Measurements from ENCODE around the gene CRYBG3.

CRYBG3 gene

DNA sequence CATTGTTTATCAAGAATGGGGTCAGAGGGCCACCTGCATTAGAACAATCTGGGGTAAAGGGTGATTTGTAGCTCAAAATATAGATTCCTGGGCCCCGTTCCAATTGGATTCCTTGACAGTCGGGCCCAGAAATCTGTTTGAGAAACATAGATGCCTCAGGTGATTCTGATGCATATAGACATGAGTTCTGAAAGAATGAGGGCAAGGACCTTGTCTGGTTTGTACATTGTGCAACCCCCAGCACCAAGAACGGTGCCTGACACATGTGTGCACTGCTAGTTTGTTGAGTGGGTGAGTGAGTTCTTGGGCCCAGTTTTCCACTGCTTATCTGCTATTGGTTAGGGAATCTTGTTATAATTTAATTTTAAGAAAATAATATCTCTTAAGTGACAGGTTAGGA lies 16.6 kb downstream of the CRYBG3 start:
- no peak for DNase-seq (ENCODE audit: low spot score)

DNA sequence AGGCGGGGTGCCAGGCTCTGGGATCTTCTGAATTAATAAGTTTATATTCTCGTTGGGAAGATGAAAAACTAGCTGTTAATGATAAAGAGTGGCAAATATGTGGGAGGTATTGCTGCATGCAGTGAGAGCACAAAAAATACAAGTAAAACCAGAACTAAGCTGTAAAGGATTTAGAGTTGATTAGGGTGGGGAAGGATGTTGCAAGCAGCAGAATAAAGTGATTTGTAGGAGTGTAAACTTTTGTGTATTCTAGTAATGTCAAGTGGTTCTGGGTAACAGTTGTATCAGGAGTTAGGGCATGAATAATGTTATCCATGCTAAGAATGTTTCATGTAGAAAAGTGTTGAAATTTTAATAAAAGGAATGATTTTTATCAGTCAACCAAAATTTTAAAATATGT lies 18.1 kb downstream of the CRYBG3 start:
- DNase-seq (ENCODE audit: low spot score): no peak

DNA sequence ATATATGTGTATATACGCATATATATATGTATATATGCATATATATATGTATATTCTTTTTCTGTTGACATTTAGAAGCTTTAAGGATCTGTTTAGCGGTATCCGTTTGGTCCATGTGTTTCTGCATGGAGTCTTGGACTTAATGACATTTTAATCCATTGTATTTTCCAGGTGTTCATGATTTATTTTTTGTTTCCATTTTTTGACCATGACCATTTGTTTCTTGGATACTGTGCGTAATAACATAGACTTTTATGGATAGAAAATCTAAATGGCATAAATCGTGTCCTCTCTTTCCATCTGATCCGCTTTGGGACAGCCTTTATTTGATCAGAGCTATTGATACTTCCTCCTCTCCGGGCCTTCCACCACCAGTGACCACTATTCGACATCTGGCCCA lies 19.5 kb downstream of the CRYBG3 start:
- DNase-seq (ENCODE audit: low spot score): no peak

DNA sequence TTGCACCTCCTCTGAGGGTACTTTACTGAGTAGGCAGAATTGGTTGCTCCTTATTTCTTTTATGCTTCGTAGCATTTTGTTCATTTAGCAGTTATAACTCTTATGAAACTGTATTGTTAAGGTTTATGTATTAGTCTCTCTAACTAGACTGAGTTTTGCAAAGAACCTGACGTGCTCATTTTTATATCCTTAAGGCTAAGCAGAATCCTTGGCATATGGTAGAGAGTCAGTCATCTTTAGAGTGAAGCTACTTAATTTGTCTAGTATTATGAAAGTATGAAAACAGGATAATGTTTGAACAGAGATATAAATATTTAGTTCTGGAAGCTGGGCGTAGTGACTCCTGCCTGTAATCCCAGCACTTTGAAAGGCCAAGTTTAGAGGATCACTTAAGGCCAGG lies 20.1 kb downstream of the CRYBG3 start:
- no peak for DNase-seq (ENCODE audit: low spot score)

DNA sequence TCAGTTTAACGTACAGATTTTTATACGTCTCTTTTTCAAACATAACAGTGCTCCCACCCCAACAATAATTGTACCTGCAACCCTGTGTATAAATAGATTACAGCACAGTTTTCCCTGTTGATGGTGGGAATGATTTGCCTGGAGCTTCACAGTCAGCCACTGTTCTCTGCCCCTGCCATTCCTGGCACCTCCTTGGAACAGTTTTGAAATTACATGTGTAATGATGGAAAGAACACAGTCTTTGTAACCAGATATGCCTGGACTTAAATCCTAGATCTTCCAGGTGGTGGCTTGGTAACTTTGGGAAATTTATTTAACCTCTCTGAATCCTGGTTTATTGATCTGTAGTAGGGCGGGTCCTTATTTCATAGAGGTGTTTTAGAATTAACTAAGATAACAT lies 27.0 kb downstream of the CRYBG3 start:
- no peak for DNase-seq (ENCODE audit: low spot score)

DNA sequence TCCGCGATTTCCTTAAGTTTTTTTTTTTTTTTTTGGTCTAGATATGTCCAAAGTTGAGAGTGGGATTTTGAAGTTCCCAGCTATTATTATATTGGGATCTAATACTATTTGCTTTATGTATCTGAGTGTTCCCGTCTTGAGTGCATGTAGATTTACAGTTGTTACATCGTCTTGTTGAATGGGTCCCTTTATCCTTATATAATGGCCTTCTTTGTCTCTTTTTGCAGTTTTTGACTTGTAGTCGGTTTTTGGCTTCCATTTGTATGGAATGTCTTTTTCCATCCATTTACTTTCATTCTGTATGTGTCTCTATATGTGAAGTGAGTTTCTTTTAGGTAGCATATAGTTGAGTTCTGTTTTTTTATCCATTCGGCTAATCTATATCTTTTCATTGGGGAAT lies 35.6 kb downstream of the CRYBG3 start:
- DNase-seq (ENCODE audit: low spot score): no peak

DNA sequence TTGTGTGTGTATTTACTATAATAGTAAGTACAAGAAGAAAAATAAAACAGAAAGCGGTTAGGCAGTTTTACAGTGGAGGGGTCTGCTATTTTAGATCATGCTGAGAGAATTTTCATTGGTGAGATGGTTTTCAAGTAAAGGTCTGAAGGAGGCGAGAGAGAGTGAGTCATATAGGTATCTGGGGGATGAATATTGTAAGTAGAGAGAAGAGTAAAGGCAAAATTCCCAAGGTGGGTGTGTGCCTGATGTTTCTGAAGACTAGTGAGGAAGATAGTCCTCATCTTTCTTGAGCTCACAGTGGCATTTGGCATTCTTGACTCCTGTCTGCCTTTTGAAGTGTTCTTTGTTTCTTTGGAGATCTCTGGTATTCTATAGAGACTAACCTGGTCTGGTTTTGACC lies 38.6 kb downstream of the CRYBG3 start:
- no peak for DNase-seq (ENCODE audit: low spot score)

DNA sequence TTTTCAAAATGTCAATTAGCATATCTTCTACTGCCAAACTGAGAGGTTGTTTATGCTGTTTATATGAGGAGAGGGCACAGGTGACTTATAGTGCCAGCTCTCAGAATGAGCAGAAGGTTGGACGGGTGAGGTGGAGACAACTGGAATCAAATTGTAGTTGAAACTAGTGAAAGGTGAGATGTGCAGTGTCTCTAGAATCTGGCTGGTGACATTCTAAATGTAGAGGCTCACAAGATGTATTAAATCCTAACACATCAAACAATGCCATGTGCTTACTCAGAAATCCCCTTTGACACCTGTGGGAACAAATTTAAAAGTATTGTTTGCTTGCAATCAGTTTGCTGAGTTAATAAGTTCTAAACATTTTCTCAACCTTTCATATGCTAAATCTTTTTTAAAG lies 40.8 kb downstream of the CRYBG3 start:
- no peak for DNase-seq (ENCODE audit: low spot score)

DNA sequence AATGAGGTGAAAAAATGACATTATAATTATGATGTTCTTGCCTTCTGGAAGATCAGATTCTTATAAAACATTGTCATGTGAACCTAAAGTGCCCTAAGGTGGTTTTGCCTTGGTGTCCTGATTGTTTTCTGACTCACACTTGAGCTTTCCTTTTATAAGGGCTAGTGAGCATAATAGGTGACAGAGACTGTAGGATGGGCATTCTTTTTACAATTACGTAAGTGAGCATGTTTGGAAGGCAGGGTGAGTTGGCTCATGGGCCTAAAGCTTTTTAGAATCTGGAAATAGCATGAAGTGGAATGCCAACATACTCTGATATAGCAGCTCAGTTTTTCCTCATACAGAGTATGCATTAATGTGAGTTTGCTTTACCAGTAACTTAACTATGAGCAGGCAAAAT lies 41.2 kb downstream of the CRYBG3 start:
- DNase-seq (ENCODE audit: low spot score): no peak

DNA sequence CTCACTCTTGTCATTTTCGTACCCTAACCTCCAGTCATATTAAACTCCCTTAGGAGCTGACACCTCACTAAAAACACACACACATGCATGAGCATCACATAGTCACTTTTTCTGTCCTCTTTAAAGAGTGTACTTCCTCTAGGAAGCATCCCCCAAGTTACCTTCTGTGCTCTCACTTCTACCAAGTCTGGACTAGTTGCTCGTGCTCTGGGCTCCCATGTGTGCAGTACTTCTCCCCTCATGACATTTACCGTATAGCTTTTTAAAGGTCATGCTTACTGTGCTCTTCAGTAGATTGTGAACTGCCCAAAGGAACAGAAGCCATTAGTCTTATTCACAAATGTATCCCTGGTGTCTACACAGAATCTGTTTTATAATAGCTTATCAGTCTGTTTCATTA lies 42.0 kb downstream of the CRYBG3 start:
- no peak for DNase-seq (ENCODE audit: low spot score)

DNA sequence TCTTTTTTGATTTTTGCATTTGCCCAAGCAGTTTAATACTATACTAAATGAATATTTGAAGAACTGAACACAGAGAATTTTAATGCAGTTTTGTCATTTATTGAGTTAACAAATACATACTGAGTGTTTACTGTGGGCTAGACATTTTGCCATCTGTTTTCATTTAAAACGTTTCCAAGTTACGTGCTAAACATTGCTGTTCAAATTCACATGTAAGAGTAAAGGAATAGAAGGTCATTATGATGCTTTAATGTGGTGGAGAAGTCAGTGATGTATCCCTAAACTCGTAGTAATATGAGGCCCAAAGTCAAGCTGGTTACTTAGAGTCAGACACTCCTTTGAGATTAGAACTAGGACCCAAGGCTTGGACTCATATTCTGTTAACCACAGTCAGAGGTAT lies 49.4 kb downstream of the CRYBG3 start:
- no peak for DNase-seq (ENCODE audit: low spot score)

DNA sequence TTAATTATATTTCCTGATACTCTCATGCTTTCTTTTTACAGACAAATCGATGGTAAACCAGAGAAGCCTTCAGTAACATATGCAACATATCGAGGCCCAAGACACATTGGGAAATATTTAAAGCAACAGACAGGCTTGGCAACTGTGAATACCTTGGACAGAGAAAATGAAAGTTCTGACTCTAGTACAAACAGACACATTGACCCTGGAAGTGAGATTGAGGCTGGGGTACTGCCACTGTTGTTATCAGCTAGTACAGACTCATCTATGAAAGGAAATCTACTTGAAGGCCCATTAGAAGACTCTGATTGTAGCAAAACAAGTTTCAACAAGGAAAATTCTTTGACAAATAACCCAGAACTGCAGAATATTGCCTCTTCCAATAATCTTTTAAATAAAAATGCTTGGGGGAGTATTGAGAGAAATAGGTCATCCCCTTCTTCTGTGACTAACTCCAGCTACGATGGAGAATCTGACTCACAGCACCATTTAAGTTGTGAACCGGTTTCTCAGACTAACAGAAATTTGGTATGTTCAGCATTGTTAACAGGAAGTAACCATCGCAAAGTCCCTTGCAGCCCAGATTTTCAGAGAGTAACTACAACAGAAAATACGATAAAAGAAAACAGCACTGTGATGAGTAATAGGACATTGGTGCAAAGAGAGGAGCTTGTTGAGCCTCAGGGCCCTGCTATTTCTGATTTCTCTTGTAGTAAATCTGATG lies 50.2 kb downstream of the CRYBG3 start:
- DNase-seq (ENCODE audit: low spot score): peak; percentile 66

DNA sequence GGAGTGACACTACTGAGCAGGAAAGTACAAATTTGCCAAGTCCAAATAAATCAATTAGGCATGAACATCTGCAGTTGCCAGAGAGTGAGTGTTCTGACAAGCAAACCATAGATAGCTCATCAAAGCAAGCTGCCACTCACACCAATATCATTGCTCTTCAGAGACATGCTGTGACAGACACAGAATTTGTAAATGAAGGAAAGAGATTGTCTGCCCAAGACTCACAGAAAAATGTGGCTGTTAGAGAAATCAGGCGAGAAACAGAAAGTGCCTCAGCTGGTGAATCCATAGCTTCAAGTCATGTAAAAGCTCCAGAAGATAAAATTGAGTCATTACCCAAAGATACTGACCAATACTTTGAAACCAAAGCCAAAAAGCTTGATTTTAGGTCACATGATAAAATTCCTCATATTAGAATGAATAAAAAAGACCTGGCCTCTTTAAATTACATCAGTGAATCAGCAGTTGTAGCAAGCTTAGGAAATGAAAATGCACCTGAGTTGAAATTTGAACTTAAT lies 50.8 kb downstream of the CRYBG3 start:
- DNase-seq (ENCODE audit: low spot score): no peak

DNA sequence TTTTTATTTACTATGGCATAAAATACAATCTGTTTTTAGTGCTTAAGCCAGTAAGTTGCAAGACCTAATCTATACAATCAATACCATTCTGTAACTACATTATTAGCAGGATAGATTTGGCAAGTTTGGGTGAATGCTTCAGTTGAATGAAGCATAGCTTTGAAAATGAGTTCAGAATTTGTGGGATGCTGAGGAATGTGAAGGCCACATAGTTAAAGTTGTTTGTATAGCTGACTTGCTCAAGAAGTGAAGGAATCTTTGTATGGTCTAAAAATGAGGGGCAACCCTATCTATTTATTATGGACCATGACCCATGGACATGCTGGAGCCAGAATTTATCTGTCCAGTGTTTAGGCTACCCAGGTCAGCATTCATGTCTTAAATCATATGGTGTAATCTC lies 58.5 kb downstream of the CRYBG3 start:
- DNase-seq (ENCODE audit: low spot score): no peak

DNA sequence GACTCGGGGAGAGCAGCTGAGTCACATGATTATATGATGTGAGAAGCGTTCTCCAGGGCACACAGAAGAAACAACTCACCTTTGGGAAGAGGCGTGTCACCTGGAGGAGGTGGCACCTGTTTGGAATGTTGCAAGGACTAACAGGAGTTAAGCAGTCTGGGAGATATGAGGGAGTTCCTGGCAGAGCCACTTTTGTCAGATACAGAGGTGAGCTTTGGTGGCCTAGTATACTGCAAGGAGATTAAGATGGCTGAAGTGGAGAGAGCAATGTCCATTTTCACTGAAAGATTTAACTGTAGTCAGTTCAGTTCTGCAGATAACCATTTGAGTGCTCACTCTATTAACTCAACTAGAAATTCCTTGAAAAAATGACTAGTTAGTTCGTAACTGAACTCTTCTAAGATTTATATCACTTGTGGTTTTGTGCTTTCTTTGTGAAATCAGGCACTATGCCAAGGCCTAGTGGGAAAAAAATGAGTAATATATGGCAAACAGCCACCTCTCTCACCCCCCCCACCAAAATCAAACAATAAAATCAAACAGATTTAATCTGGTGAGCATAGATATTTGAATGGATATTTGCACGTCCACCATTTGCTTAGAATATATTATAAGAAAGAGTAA lies 61.3 kb downstream of the CRYBG3 start:
- DNase-seq (ENCODE audit: low spot score): peak; percentile 2

DNA sequence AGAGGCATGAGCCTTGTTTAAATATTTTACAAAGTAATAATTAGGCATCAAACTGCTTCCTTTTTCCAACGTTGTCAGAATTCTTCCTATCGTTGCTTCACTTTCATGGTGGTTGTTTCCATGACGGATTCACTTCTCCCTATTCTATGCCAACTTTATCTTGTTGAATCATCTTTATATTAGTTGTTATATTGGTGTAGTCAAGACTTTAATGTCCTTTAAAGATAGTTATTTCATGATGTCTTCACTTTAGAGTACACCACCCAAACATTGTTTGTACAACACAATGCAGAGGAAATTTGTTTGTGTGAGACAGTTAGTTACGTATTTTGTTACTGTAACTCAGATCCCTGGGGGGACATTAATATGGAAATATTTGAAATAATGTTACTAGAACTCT lies 61.9 kb downstream of the CRYBG3 start:
- DNase-seq (ENCODE audit: low spot score): no peak

DNA sequence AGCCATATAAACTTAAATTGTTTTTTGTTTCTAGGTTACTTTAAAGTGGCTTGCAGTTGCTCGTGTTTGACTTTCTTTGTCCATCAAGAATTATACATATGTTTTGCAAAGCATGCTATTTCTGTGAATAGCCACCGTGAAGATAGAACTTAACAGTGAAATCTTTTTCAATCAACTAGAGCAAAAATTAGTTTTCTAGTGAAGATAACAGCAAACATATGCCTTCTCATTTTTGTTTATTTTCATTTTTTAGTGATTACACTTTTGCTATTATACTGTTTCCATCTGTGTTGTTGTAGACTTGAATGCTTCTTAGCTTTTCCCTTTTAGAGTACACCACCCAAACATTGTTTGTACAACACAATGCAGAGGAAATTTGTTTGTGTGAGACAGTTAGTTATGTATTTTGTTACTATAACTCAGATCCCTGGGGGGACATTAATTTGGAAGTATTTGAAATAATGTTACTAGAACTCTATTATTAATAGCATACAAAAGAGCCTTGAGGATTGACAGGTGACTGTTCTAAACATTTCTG lies 62.8 kb downstream of the CRYBG3 start:
- no peak for DNase-seq (ENCODE audit: low spot score)

DNA sequence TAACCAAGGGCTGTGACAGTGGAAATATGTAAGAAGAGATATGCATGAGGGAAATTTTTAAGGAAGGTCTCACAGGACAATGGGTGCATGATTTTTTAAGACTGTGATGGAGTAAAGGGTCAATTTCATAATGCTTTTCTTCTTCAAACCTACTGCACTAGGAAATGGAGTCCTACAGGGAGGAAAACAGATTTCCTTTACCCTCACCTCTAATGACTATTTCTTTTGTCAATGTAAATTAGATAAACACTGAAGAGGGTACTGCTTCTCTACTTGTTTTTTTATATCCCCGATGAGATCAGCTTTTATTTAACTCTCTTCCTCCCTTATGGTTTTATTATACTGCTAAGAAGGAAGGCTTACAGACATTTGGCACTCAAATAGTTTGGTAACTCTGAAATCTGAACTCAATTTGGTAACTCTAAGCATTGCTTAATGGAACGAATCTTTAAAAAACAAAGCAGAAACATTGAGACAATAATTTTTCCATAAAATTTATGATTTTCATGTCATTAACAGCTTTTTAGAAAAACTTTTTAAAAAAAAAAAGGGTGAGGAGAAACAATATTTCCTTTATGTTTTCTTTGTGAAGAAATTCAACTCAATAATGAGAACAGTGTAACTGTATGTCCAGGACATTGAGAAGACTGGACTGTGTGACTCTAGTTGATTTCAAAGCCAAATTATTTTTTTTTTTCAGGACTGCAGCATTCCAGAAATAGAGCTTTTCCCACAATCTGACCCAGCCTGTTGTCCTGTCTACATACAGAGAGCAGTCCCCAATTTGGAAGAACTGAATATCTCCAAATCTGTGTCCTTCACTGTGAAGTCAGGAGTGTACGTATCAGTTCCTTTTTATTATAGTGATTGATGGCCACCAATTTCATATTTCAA lies 64.4 kb downstream of the CRYBG3 start:
- no peak for DNase-seq (ENCODE audit: low spot score)

DNA sequence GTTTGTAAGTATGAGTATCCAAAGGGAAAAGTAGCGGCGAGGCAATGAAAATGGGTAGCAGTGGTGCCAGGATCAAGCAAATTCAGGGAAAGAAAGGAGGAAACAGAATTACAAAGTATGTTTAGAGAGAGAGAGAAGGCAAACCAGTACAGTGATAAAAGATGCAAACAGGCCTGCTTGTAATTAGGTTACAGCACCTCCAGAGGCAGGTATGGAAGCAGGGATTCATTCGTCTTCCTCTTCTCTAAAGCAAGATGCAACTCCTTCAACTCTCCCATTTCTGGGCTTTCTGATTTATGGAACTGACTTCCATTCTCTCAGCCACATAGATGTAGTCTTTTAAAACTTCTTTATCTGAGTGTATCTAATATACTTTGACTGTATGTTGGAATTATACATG lies 68.0 kb downstream of the CRYBG3 start:
- DNase-seq (ENCODE audit: low spot score): no peak

DNA sequence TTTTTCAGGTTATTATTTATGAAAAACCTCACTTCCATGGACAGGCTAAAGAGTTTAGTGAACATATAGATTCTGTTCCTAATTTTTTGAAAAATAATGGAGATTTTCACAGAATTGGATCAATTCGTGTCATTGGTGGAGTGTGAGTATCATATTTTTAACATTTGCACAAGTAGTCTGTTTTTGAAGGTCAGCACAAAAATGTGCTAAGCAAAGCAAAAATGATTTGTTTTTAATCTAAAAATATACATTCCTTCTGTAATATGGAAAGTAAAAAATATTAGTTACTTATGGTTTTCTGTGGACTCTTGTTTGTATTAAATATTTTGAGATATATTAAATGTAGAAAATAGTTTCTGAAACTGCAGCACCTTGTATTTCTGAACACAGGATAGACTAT lies 71.0 kb downstream of the CRYBG3 start:
- DNase-seq (ENCODE audit: low spot score): no peak

DNA sequence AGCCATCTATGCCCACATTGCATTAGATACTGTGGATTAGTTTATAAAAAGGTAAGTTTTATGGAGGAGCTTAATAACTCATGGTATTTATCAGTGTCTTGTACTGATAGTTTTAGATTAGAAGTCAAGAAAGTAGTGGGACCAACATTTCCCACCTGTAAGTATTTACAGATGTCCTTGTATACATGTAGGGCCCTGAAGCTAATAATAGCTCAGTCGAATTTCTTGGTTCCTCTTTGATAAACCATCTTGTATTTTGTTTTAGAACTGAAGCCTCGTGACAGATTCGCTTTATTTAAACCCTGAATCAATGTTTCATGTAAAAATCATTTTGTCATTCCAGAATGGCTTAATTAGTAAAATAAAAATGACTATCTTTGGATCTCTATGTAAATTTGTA lies 73.4 kb downstream of the CRYBG3 start:
- DNase-seq (ENCODE audit: low spot score): no peak

DNA sequence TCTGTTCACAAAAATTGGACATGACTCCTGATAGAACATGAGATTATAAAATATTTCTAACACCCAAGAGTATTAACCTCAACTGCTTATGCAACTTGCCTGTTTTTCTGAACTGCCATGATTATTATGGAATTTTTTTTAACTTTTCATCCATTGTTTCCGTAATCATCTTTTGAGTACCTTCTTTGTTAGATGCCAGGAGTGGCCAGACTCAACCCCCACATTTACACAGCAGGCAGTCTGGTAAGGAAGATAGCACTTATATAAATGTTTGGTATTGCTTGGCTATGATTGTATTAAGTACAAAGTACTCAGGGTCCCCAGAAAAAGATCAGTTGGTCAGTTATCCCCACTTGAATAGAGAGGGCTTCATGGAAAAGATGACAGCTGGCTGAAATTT lies 74.3 kb downstream of the CRYBG3 start:
- no peak for DNase-seq (ENCODE audit: low spot score)

DNA sequence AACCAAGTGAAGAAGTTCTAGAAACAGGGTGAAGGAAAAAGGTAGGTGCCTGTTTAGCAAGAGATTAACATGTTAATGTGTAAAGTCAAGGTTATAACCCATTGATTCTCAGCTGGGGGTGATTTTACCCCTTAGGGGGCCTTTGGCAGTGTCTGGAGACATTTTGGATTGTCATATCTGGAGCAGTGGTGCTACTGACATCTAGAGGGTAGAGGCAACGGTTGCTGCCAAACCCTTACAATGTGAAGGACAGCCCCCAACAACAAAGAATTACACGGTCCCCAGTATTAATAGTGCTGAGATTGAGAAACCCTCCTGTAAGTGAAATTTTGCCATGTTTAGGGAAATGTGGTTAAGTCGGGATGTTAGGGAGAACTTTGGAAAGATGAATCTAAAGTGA lies 74.7 kb downstream of the CRYBG3 start:
- DNase-seq (ENCODE audit: low spot score): no peak

Measured in RKO (cell line).